ENCODE results near the gene SMG6.

Gene SMG6

GRCh38 chr17:2068031-2068518 is 235.5 kb downstream of the SMG6 start:
- H3K27ac ChIP-seq = no peak overlapping the region
- no peak for TF ChIP-seq CTCF (conservative IDR thresholded peaks at IDR 0.05)

DNA sequence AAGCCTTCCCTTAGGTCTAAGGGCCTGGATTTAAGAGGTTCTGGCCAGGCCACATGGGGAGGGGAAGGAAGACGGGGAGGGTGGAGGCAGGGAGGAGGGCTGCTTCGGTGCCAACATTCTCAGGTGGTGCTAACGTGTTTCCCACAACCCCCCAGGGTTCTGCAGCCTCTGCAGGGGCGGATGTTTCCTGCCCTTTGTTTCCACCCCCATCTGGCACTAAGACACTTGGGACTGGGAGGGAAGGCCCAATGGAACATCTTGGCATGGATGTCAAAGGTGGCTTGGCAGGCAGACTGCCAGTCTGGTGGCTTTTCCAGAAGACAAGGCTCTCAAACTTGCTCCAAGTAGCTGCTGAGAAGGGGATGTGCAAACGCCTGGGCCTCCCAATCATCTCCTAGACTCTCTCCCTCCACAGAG is 236.0 kb downstream of the SMG6 start:
- H3K27ac ChIP-seq = no peak overlapping the region
- TF ChIP-seq CTCF (conservative IDR thresholded peaks at IDR 0.05) = no peak

DNA sequence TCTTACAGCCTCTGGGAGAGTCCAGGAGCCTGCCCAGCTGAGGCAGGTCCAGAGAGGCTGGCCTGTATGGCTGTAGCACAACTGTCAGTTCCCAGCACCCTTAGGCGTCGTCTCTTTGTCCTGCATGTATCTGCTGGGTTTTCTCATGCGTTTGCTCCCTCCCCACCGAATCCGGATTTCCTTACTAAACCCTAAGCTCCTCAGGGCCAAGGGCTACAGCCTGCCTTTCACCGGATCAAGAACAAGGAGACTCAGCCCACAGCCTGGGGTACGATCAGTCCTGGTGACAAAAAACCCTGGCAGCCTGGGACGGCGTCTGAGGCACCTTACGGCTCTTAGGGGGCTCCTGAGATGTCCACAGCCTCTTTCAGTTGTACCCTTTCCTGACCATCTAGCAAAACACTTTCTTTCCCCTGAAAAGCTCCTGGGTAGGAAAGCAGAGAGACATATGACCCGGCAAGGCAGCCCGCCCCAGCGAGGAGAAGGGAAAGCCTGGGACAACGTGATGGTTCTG is 236.5 kb downstream of the SMG6 start:
- H3K27ac ChIP-seq = no peak overlapping the region
- TF ChIP-seq CTCF (conservative IDR thresholded peaks at IDR 0.05) = no peak

DNA sequence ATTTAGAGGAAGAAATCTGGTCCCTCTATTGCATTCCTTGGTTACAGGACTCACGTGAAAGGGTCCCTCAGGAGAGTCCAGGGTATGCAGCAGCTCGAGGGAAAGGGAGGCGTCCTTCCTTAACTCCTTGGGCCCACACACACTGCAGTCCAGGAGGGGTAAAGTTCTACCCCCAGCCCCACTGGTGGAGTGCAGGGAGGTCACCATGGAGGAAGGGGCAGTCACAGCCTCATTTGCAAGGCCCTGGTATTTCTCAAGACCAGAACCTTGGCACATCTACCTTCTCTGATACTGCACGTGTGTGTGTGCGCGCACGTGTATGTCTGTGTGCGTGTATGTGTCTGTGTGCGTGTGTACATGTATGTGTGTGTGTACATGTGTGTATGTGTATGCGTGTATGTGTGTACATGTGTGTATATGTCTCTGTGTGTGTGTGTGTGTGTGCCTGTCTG is 237.6 kb downstream of the SMG6 start:
- H3K27ac ChIP-seq = no peak overlapping the region

DNA sequence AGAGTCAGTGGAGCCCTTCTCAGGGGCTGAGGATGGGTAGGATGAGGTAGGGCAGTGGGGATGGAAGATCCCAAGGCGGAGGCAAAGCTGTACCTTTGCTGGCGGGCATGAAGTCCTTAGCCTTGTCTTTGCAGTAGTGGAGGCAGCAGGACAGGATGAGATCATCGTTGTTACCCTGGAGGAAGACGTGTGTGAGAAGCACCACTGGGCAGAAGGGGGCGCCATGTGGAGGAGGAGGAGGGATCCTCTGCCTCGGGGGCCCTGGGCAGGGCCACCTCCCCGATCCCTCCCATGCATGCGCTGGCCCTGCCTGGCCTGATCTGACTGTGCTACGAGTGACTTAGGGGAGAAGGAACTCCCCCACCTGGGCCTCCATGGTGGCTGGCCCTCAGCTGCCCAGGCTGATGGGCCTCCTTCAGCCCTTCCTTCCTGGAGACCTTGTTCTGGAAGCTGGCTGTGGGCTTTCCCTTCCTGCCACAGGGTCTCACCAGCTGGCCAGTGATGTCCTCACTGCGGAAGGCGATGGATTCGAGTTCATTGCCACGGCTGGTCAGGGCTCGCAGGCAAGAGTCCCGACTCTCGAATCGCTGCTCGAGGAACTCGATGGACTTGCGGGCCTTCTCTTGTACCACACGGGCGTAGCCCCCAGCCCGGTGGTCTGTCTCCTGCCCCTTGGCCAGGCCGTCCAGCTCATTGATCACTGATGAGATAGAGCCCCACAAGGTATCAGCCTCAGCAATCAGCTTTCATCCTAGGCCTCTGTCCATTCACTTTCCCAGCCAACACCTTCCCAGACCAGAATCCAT is 238.4 kb downstream of the SMG6 start:
- TF ChIP-seq CTCF (conservative IDR thresholded peaks at IDR 0.05) = peak; percentile 53
- H3K27ac ChIP-seq = no peak overlapping the region

More for the DNA sequence above, 237.6 kb downstream of the SMG6 start:
- no peak for TF ChIP-seq CTCF (conservative IDR thresholded peaks at IDR 0.05)

DNA sequence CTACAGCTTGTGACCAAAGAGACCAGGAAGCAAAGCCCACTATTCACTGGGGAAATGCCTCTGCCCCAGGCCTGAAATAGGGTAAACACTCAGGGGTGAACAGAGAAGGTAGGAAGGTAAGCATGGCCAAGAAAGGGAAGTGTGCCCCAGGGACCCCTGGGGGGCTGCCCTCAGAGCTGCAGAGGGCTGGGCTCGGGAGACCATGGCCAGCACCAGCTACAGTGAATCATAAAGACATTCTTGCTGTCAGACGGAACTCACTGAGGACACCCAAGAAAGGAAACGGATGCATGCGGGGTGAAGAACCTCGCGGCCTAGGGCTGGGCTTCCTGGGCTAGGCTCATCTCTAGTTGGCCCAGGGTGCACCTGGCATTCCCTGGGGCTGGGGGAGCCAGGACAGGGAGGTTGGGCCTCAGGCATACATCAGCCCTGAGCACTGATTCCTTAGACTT is 239.0 kb downstream of the SMG6 start:
- no peak for TF ChIP-seq CTCF (conservative IDR thresholded peaks at IDR 0.05)

GRCh38 chr17:2064147-2064489 is 239.5 kb downstream of the SMG6 start:
- TF ChIP-seq CTCF (conservative IDR thresholded peaks at IDR 0.05) = no peak
- H3K27ac ChIP-seq = no peak overlapping the region

More for the DNA sequence above, 239.0 kb downstream of the SMG6 start:
- H3K27ac ChIP-seq = no peak overlapping the region
